Hepatocyte (in vitro differentiated cells): ENCODE results near the gene SLC26A8.

Experiments used
- CTCF ChIP-seq: fragments of 200-600 bp; sonication (generic); IDR thresholded peaks from 2 replicates; pipeline ENCODE4 v1.5.1; 2016; ENCODE audit warnings: antibody characterized with exemption, mild to moderate bottlenecking; ENCODE audit not compliant: poor library complexity
- EZH2 ChIP-seq: fragments of 200-600 bp; sonication (generic); IDR thresholded peaks from 2 replicates; pipeline ENCODE4 v1.6.1; 2016; ENCODE audit warnings: antibody characterized with exemption, mild to moderate bottlenecking, borderline replicate concordance
- EZH2phosphoT487 ChIP-seq: fragments of 200-600 bp; sonication (generic); IDR thresholded peaks from one replicate; pipeline ENCODE4 v1.6.1; 2018; ENCODE audit warnings: antibody characterized with exemption, mild to moderate bottlenecking, low read depth, moderate library complexity; ENCODE audit not compliant: unreplicated experiment, severe bottlenecking

- TF ChIP-seq CTCF (no peak), EZH2 (no peak), EZH2phosphoT487 (no peak)
Observed at GRCh38 chr6:35962779-35963560, 61.5 kb downstream of the SLC26A8 start.
